ENCODE results near the gene RNF151. TPM values are rescaled to one million over a fixed set of nuclear protein-coding genes. Genes with fewer than 3 reads are reported as not detected.
"Not testable (repeated sequence)": the region's sequence is repeated elsewhere in the genome, so short reads cannot be mapped to it uniquely, and the experiment has no call there.

The RNF151 gene
- total and polyA plus RNA-seq, 2 donors (not counting 1 experiment from before 2014, with no cell fraction given): 0.13 to 0.76 TPM

DNA sequence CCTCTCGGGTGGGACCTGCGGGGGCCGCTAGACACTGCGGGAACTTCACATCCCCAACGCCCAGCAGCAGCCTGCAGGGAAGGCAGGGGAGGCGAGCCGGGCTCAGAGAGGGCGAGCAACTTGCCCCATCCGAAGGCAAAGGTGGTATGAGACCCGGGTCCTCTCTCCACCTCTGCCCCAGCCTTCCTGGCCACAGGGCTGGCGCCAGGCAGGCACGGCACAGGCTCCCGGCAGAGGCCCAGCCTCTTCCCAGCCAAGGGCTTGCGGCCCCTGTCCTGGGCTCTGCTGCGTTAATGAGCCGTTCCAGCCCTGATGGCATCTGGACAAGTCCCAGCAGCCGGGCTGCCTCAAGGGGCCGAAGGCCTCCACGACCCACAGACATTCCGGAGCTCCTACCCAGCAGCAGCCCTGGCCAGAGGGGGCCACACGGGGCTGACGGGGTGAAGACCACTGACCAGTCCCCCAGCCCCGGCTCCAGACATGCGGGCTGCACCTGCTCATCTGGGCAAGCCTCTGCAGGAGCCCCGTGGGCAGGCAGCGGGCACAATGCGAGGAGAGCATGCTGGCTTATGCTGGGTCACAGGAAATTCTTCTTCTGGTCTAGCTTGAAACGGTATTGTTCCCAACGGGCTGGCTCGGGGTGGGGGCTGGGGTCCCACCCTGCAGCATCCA lies 47.2 kb upstream of the RNF151 start:
- intact Hi-C loops (cut with micrococcal nuclease): no loop called here
- ChIA-PET POLR2A (no interaction called here), CTCF (no interaction called here)
- Mint-ChIP-seq H3K4me3 (no peak overlapping the region), H3K9me3 (ENCODE audit: insufficient read depth) (no peaks in the 10 kb centered on the region), H3K4me1 (peaks cover 4% of the 10 kb centered on the region), H3K27ac (no peak overlapping the region), H3K27me3 (peaks cover 46% of the 10 kb centered on the region)
- H3K4me3 ChIP-seq (ENCODE audit: control extremely low read depth in 1 of 5, extremely low read depth in 1 of 5, insufficient read depth in 1 of 5, low read depth in 2 of 5, low read length in 4 of 5): no peak overlapping the region
- WGBS (ENCODE audit: insufficient coverage): 40% methylated on average over 30 of the region's 30 CpGs
- no peak for ATAC-seq (ENCODE audit: low read depth)
- H3K4me2 ChIP-seq (replicated peaks; ENCODE audit: low read depth, low read length, poor library complexity, severe bottlenecking): no peak overlapping the region
- no peaks in the 10 kb centered on the region for H4K20me1 ChIP-seq (ENCODE audit: control insufficient read depth, insufficient read depth, low read length, poor library complexity, severe bottlenecking)
- TF ChIP-seq EZH2 (IDR thresholded peaks at IDR 0.05; ENCODE audit: borderline replicate concordance, insufficient read depth, low read depth, low read length, poor library complexity, severe bottlenecking): no peak
- TF ChIP-seq, protein P1, sequence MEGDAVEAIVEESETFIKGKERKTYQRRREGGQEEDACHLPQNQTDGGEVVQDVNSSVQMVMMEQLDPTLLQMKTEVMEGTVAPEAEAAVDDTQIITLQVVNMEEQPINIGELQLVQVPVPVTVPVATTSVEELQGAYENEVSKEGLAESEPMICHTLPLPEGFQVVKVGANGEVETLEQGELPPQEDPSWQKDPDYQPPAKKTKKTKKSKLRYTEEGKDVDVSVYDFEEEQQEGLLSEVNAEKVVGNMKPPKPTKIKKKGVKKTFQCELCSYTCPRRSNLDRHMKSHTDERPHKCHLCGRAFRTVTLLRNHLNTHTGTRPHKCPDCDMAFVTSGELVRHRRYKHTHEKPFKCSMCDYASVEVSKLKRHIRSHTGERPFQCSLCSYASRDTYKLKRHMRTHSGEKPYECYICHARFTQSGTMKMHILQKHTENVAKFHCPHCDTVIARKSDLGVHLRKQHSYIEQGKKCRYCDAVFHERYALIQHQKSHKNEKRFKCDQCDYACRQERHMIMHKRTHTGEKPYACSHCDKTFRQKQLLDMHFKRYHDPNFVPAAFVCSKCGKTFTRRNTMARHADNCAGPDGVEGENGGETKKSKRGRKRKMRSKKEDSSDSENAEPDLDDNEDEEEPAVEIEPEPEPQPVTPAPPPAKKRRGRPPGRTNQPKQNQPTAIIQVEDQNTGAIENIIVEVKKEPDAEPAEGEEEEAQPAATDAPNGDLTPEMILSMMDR (IDR thresholded peaks at IDR 0.05): no peak
- H3K27ac ChIP-seq (ENCODE audit: low read length in 2 of 2): no peak overlapping the region
- H3K27me3 ChIP-seq (replicated peaks in 1 of 4; ENCODE audit: control extremely low read depth in 1 of 4, control insufficient read depth in 3 of 4, insufficient read depth in 4 of 4, low read length in 3 of 4): peaks cover 0 to 72% (median 20%) of the 10 kb centered on the region in 4 experiments
- no peaks in the 10 kb centered on the region for H3K79me2 ChIP-seq (ENCODE audit: control insufficient read depth, insufficient read depth, low read length)
- no peak overlapping the region for H2AFZ ChIP-seq (ENCODE audit: insufficient read depth, low read depth, low read length, poor library complexity, severe bottlenecking)
- H3K36me3 ChIP-seq (replicated peaks in 1 of 2; ENCODE audit: control extremely low read depth in 1 of 2, control insufficient read depth in 1 of 2, extremely low read depth in 1 of 2, insufficient read depth in 2 of 2, low read length in 1 of 2): no peaks in the 10 kb centered on the region
- H3K9ac ChIP-seq (ENCODE audit: low read length): no peak overlapping the region
- peaks cover 4 to 5% of the 10 kb centered on the region in 2 donors for H3K4me1 ChIP-seq (ENCODE audit: control insufficient read depth in 2 of 2, insufficient read depth in 2 of 2, low read length in 2 of 2)
- no peak for DNase-seq
- H3K9me3 ChIP-seq (ENCODE audit: control extremely low read depth in 1 of 3, control insufficient read depth in 2 of 3, insufficient read depth in 1 of 3, low read length in 2 of 3): peaks cover 0 to 6% (median 0%) of the 10 kb centered on the region in 3 donors

DNA sequence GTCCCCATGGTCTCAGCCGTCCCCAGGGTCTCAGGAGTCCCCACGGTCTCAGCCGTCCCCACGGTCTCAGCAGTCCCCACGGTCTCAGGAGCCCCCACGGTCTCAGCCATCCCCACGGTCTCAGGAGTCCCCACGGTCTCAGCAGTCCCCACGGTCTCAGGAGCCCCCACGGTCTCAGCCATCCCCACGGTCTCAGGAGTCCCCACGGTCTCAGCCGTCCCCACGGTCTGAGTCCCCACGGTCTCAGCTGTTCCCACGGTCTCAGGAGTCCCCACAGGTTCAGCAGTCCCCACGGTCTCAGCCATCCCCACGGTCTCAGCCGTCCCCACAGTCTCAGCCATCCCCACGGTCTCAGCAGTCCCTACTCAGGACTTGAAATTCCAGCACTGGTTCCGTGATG lies 46.5 kb upstream of the RNF151 start:
- ATAC-seq (ENCODE audit: low read depth); H3K4me1 Mint-ChIP-seq; H3K27ac ChIP-seq (ENCODE audit: low read length in 2 of 2); H3K9me3 ChIP-seq (ENCODE audit: control extremely low read depth in 1 of 3, control insufficient read depth in 2 of 3, insufficient read depth in 1 of 3, low read length in 2 of 3); intact Hi-C loops (cut with micrococcal nuclease); H3K4me3 ChIP-seq (ENCODE audit: control extremely low read depth in 1 of 5, extremely low read depth in 1 of 5, insufficient read depth in 1 of 5, low read depth in 2 of 5, low read length in 4 of 5); H3K79me2 ChIP-seq (ENCODE audit: control insufficient read depth, insufficient read depth, low read length); H3K27ac Mint-ChIP-seq; H3K4me3 Mint-ChIP-seq; DNase-seq; H3K4me2 ChIP-seq (replicated peaks; ENCODE audit: low read depth, low read length, poor library complexity, severe bottlenecking); H3K36me3 ChIP-seq (replicated peaks in 1 of 2; ENCODE audit: control extremely low read depth in 1 of 2, control insufficient read depth in 1 of 2, extremely low read depth in 1 of 2, insufficient read depth in 2 of 2, low read length in 1 of 2); H3K9me3 Mint-ChIP-seq (ENCODE audit: insufficient read depth); CTCF ChIA-PET; H4K20me1 ChIP-seq (ENCODE audit: control insufficient read depth, insufficient read depth, low read length, poor library complexity, severe bottlenecking); H3K9ac ChIP-seq (ENCODE audit: low read length); H3K4me1 ChIP-seq (ENCODE audit: control insufficient read depth in 2 of 2, insufficient read depth in 2 of 2, low read length in 2 of 2); POLR2A ChIA-PET; H2AFZ ChIP-seq (ENCODE audit: insufficient read depth, low read depth, low read length, poor library complexity, severe bottlenecking): not testable (repeated sequence)
- peaks cover 0 to 71% (median 23%) of the 10 kb centered on the region in 4 experiments for H3K27me3 ChIP-seq (replicated peaks in 1 of 4; ENCODE audit: control extremely low read depth in 1 of 4, control insufficient read depth in 3 of 4, insufficient read depth in 4 of 4, low read length in 3 of 4)
- 63% methylated on average over 21 of the region's 21 CpGs for WGBS (ENCODE audit: insufficient coverage)
- H3K27me3 Mint-ChIP-seq: peaks cover 46% of the 10 kb centered on the region

All from B cell (primary cell).